Activated naive CD8-positive, alpha-beta T cell (primary cell): Measurements from ENCODE around the gene ZBTB24.

ENCODE experiments used
- H3K27ac Mint-ChIP-seq: one replicate; pipeline ENCODE4 v1.8.0; 2021; ENCODE audit warnings: mixed read lengths
- H3K27me3 Mint-ChIP-seq: one replicate; pipeline ENCODE4 v1.8.0; 2021; ENCODE audit warnings: mixed read lengths
- H3K36me3 Mint-ChIP-seq: one replicate; pipeline ENCODE4 v1.8.0; 2021; ENCODE audit warnings: mixed read lengths
- H3K4me1 Mint-ChIP-seq: one replicate; pipeline ENCODE4 v1.8.0; 2021; ENCODE audit warnings: low read depth, mixed read lengths
- H3K4me3 Mint-ChIP-seq: one replicate; pipeline ENCODE4 v1.8.0; 2021; ENCODE audit warnings: mild to moderate bottlenecking, mixed read lengths
- H3K9me3 Mint-ChIP-seq: one replicate; pipeline ENCODE4 v1.8.0; 2021; ENCODE audit warnings: low read depth, mixed read lengths

Gene ZBTB24

GRCh38 chr6:109508166-109508860 is 25.3 kb upstream of the ZBTB24 start:
- peaks cover 2% of the 10 kb centered on the region for H3K36me3 Mint-ChIP-seq
- no peaks in the 10 kb centered on the region for H3K4me1 Mint-ChIP-seq
- no peaks in the 10 kb centered on the region for H3K27me3 Mint-ChIP-seq
- no peaks in the 10 kb centered on the region for H3K9me3 Mint-ChIP-seq
- no peak overlapping the region for H3K27ac Mint-ChIP-seq
- H3K4me3 Mint-ChIP-seq = no peak overlapping the region

GRCh38 chr6:109507490-109508072 is 24.6 kb upstream of the ZBTB24 start:
- Mint-ChIP-seq H3K4me3 (no peak overlapping the region), H3K27me3 (no peaks in the 10 kb centered on the region), H3K36me3 (peaks cover 2% of the 10 kb centered on the region), H3K4me1 (no peaks in the 10 kb centered on the region), H3K9me3 (no peaks in the 10 kb centered on the region), H3K27ac (no peak overlapping the region)

- Mint-ChIP-seq H3K36me3 (peaks cover 4% of the 10 kb centered on the region), H3K27me3 (no peaks in the 10 kb centered on the region), H3K4me1 (no peaks in the 10 kb centered on the region), H3K27ac (no peak overlapping the region), H3K9me3 (no peaks in the 10 kb centered on the region), H3K4me3 (no peak overlapping the region)
These were observed 23.8 kb upstream of the ZBTB24 start for GRCh38 chr6:109506841-109507240.

GRCh38 chr6:109506314-109506713 is 23.3 kb upstream of the ZBTB24 start:
- Mint-ChIP-seq H3K36me3 (peaks cover 3% of the 10 kb centered on the region), H3K4me1 (no peaks in the 10 kb centered on the region), H3K4me3 (no peak overlapping the region), H3K27ac (no peak overlapping the region), H3K27me3 (no peaks in the 10 kb centered on the region), H3K9me3 (no peaks in the 10 kb centered on the region)

- no peaks in the 10 kb centered on the region for H3K27me3 Mint-ChIP-seq
- H3K4me1 Mint-ChIP-seq = no peaks in the 10 kb centered on the region
- H3K9me3 Mint-ChIP-seq = no peaks in the 10 kb centered on the region
- H3K4me3 Mint-ChIP-seq = no peak overlapping the region
- peaks cover 3% of the 10 kb centered on the region for H3K36me3 Mint-ChIP-seq
- H3K27ac Mint-ChIP-seq = no peak overlapping the region
These were observed 20.6 kb upstream of the ZBTB24 start for GRCh38 chr6:109503327-109504224.

GRCh38 chr6:109498936-109499335 is 15.9 kb upstream of the ZBTB24 start:
- peaks cover 3% of the 10 kb centered on the region for H3K36me3 Mint-ChIP-seq
- H3K4me3 Mint-ChIP-seq = no peak overlapping the region
- peaks cover 7% of the 10 kb centered on the region for H3K4me1 Mint-ChIP-seq
- no peaks in the 10 kb centered on the region for H3K27me3 Mint-ChIP-seq
- H3K9me3 Mint-ChIP-seq = no peaks in the 10 kb centered on the region
- no peak overlapping the region for H3K27ac Mint-ChIP-seq

GRCh38 chr6:109498052-109498451 is 15.0 kb upstream of the ZBTB24 start:
- H3K27me3 Mint-ChIP-seq = no peaks in the 10 kb centered on the region
- no peak overlapping the region for H3K27ac Mint-ChIP-seq
- H3K9me3 Mint-ChIP-seq = no peaks in the 10 kb centered on the region
- H3K4me1 Mint-ChIP-seq = peaks cover 7% of the 10 kb centered on the region
- H3K4me3 Mint-ChIP-seq = no peak overlapping the region
- H3K36me3 Mint-ChIP-seq = peaks cover 3% of the 10 kb centered on the region

- no peaks in the 10 kb centered on the region for H3K36me3 Mint-ChIP-seq
- peaks cover 16% of the 10 kb centered on the region for H3K4me1 Mint-ChIP-seq
- no peak overlapping the region for H3K27ac Mint-ChIP-seq
- no peaks in the 10 kb centered on the region for H3K27me3 Mint-ChIP-seq
- H3K4me3 Mint-ChIP-seq = no peak overlapping the region
- H3K9me3 Mint-ChIP-seq = no peaks in the 10 kb centered on the region
These were observed 13.2 kb upstream of the ZBTB24 start for GRCh38 chr6:109496036-109496772.

GRCh38 chr6:109493865-109494264 is 10.8 kb upstream of the ZBTB24 start:
- no peaks in the 10 kb centered on the region for H3K27me3 Mint-ChIP-seq
- H3K4me3 Mint-ChIP-seq = no peak overlapping the region
- H3K27ac Mint-ChIP-seq = no peak overlapping the region
- no peaks in the 10 kb centered on the region for H3K36me3 Mint-ChIP-seq
- no peaks in the 10 kb centered on the region for H3K9me3 Mint-ChIP-seq
- H3K4me1 Mint-ChIP-seq = peaks cover 28% of the 10 kb centered on the region

- H3K4me3 Mint-ChIP-seq = peak overlapping the region; percentile 25
- H3K36me3 Mint-ChIP-seq = no peaks in the 10 kb centered on the region
- H3K27me3 Mint-ChIP-seq = no peaks in the 10 kb centered on the region
- H3K9me3 Mint-ChIP-seq = no peaks in the 10 kb centered on the region
- peaks cover 23% of the 10 kb centered on the region for H3K4me1 Mint-ChIP-seq
- H3K27ac Mint-ChIP-seq = peak overlapping the region; percentile 61
These were observed 8.4 kb upstream of the ZBTB24 start for GRCh38 chr6:109491207-109491938.

GRCh38 chr6:109490713-109491112 is 7.7 kb upstream of the ZBTB24 start:
- Mint-ChIP-seq H3K36me3 (no peaks in the 10 kb centered on the region), H3K4me3 (no peak overlapping the region), H3K4me1 (peaks cover 21% of the 10 kb centered on the region), H3K27ac (no peak overlapping the region), H3K9me3 (no peaks in the 10 kb centered on the region), H3K27me3 (no peaks in the 10 kb centered on the region)

- Mint-ChIP-seq H3K9me3 (no peaks in the 10 kb centered on the region), H3K36me3 (no peaks in the 10 kb centered on the region), H3K27me3 (no peaks in the 10 kb centered on the region), H3K4me3 (no peak overlapping the region), H3K4me1 (peaks cover 26% of the 10 kb centered on the region), H3K27ac (no peak overlapping the region)
These were observed 5.0 kb upstream of the ZBTB24 start for GRCh38 chr6:109488001-109488400.

GRCh38 chr6:109486068-109486467 is 3.0 kb upstream of the ZBTB24 start:
- Mint-ChIP-seq H3K4me3 (no peak overlapping the region), H3K27me3 (no peaks in the 10 kb centered on the region), H3K27ac (no peak overlapping the region), H3K4me1 (peaks cover 28% of the 10 kb centered on the region), H3K9me3 (no peaks in the 10 kb centered on the region), H3K36me3 (peaks cover 9% of the 10 kb centered on the region)

GRCh38 chr6:109485266-109485935 is 2.4 kb upstream of the ZBTB24 start:
- H3K27me3 Mint-ChIP-seq = no peaks in the 10 kb centered on the region
- no peaks in the 10 kb centered on the region for H3K9me3 Mint-ChIP-seq
- H3K36me3 Mint-ChIP-seq = peaks cover 13% of the 10 kb centered on the region
- H3K4me3 Mint-ChIP-seq = no peak overlapping the region
- no peak overlapping the region for H3K27ac Mint-ChIP-seq
- H3K4me1 Mint-ChIP-seq = peaks cover 28% of the 10 kb centered on the region
